Measurements from ENCODE around the gene C1QTNF9B.
"Not testable (repeated sequence)": the region's sequence is repeated elsewhere in the genome, so short reads cannot be mapped to it uniquely, and the experiment has no call there.

The C1QTNF9B gene

DNA sequence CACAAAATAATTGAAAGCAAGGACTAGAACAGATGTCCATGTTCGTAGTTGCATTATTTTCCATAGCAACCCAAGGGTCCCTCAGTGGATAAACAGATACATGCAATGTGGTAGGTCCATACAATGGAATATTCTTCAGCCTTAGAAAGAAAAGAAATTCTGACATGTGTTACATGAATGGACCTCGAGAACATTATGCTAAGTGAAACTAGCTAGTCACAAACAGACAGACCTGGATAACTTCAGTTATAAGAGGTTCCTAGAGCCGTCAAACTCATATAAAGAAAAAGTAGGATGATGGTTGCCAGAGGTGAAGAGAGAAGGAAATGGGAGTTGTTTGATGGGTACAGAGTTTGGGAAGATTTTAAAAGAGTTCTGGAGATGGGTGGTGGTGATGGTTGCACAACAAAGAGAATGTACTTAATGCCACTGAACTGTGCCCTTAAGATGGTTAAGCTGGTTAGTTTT, at the start of gene C1QTNF9B:
Gene C1QTNF9B, minus strand, starts transcription at position 51 of the 468 bp plus-strand sequence.
- peaks cover 20 to 24% of the 10 kb centered on the region in 2 donors for H3K27me3 Mint-ChIP-seq
- not testable (repeated sequence) for H3K9me3 Mint-ChIP-seq; H3K36me3 Mint-ChIP-seq; H3K27ac Mint-ChIP-seq; DNase-seq; H3K4me3 Mint-ChIP-seq; H3K4me1 Mint-ChIP-seq; ATAC-seq (replicated peaks)

DNA sequence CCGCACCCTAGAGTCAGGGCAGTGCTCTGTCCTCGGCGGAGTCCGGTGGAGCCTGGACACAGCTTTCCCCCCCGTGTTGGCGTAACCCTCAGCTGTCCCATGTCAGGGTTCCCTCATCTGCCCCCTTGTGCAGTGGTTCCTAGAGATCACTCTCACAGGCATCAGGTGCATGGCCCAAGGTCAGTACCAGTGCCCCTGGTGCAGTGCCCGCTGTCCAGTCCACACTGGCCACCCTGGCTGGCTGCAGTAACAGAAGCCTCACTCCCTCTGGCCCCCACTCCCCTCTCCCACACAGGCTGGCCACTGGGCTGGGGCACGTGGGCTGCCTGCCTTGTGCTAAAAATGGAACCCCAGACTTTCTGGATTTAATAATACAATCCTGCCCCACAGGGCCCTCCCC, 49.6 kb upstream of the C1QTNF9B start:
- ATAC-seq (replicated peaks): no peak
- Mint-ChIP-seq H3K27me3 (peaks cover 25 to 39% of the 10 kb centered on the region in 2 donors), H3K9me3 (no peaks in the 10 kb centered on the region), H3K36me3 (no peaks in the 10 kb centered on the region), H3K27ac (no peak overlapping the region), H3K4me1 (no peaks in the 10 kb centered on the region), H3K4me3 (no peak overlapping the region)
- no peak for DNase-seq

DNA sequence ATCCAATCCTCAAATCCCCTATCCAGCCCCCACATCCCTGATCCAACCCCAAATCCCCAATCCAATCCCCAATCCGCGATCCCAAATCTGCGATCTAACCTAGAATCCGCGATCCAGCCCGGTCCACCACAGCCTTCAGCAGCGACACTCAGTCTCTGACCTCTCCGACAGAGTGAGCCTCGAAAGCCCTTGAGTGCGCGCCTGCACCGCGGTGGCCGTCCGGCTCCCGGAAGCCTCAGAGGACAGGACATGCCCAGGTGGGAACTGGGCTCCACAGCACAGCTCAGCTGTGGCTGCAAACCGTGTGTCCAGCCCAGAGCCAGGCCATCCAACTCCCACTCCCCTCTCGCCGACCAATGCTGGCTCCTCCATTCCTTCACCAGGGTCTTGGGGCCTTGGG, 48.8 kb upstream of the C1QTNF9B start:
- H3K4me3 Mint-ChIP-seq: no peak overlapping the region
- ATAC-seq (replicated peaks) (no peak), DNase-seq (no peak)
- peaks cover 22 to 36% of the 10 kb centered on the region in 2 donors for H3K27me3 Mint-ChIP-seq
- H3K9me3 Mint-ChIP-seq: no peaks in the 10 kb centered on the region
- no peak overlapping the region for H3K27ac Mint-ChIP-seq
- no peaks in the 10 kb centered on the region for H3K36me3 Mint-ChIP-seq
- no peaks in the 10 kb centered on the region for H3K4me1 Mint-ChIP-seq

DNA sequence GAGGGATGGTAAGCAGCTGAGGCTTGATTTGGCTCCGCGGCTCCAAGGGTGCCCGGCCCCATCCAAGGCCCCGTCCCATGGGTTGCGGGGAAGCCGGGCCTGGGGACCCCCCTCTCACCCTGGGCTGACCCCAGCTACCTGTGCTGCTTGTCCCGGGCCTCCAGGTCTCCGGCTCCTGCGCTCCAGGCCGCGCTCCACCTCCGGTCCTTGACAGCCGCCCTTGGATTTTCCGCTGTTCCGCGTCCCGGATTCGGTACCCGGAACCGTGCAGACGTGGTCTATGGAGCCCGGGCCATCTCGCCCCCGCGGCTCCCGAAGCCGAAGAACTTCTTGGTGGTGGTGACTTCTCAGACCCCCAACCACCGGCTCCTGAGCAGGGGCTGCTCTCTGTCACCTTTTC, 48.3 kb upstream of the C1QTNF9B start:
- no peak for ATAC-seq (replicated peaks)
- Mint-ChIP-seq H3K27me3 (peaks cover 22 to 36% of the 10 kb centered on the region in 2 donors), H3K4me1 (no peaks in the 10 kb centered on the region), H3K27ac (no peak overlapping the region), H3K36me3 (no peaks in the 10 kb centered on the region), H3K9me3 (no peaks in the 10 kb centered on the region), H3K4me3 (no peak overlapping the region)
- no peak for DNase-seq

DNA sequence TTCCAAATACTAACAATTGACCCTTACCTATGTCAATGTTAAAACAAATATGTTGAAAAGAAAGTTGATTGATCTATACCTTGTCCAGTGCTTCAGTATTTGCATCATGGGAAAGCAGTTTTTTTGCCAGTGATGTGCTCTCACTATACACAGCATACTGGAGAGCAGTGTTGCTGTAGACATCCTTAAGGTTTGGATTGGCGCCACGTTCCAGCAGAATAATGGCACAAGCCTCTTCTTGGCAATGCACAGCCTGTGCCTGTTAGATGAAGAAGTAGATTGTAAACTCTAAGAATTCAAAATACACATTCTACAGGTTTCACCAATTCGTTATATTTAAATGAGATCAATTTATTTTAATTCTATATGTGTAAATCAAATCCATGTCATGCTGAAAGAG, 43.9 kb upstream of the C1QTNF9B start:
- DNase-seq: no peak
- H3K27ac Mint-ChIP-seq: no peak overlapping the region
- H3K4me1 Mint-ChIP-seq: no peaks in the 10 kb centered on the region

DNA sequence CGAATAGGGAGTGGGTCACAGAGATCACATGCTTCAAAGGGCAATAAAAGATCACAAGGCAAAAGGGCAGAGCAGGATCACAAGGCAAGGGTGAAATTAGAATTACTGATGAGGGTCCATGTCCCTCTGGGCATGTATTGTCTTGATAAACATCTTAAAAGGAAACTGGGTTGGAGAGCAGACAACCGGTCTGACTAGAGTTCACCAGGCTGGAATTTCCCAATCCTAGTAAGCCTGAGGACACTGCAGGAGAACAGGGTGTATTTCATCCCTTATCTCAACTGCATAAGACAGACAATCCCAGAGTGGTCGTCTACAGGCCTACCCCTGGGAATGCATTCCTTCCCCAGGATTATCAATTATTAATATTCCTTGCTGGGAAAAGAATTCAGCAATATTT, 42.4 kb upstream of the C1QTNF9B start:
- not testable (repeated sequence) for H3K4me1 Mint-ChIP-seq; H3K27ac Mint-ChIP-seq; H3K36me3 Mint-ChIP-seq; ATAC-seq (replicated peaks); DNase-seq; H3K4me3 Mint-ChIP-seq
- Mint-ChIP-seq H3K27me3 (peaks cover 34 to 36% of the 10 kb centered on the region in 2 donors), H3K9me3 (peaks cover 13% of the 10 kb centered on the region in 2 donors)

More for the DNA sequence above, 43.9 kb upstream of the C1QTNF9B start:
- peaks cover 5 to 6% of the 10 kb centered on the region in 2 donors for H3K36me3 Mint-ChIP-seq
- no peak overlapping the region for H3K4me3 Mint-ChIP-seq
- peaks cover 36 to 40% of the 10 kb centered on the region in 2 donors for H3K27me3 Mint-ChIP-seq
- no peak for ATAC-seq (replicated peaks)
- H3K9me3 Mint-ChIP-seq: peaks cover 13% of the 10 kb centered on the region in 2 donors

DNA sequence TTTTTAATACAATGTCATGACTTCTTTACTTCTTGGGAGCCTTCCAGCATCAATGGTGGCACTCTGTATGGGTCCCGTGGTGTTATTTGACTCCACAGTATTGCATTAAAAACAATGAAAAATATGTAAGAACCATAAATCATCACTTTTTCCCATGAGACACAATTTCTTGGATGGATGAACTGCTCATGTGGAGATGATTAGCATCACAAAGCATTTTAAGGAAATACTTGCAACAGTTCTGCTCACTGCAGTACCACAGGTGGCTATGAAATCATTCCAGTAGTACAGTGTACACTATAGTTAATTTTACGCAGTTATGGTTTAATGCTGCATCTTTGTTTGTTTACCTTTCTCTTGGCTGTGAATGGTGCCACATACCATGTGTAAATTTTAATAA, 37.2 kb upstream of the C1QTNF9B start:
- Mint-ChIP-seq H3K4me1 (no peaks in the 10 kb centered on the region), H3K9me3 (peaks cover 12 to 13% of the 10 kb centered on the region in 2 donors), H3K4me3 (no peak overlapping the region), H3K27me3 (peaks cover 38 to 40% of the 10 kb centered on the region in 2 donors), H3K36me3 (peaks cover 5 to 6% of the 10 kb centered on the region in 2 donors), H3K27ac (no peak overlapping the region)
- no peak for DNase-seq
- ATAC-seq (replicated peaks): no peak

DNA sequence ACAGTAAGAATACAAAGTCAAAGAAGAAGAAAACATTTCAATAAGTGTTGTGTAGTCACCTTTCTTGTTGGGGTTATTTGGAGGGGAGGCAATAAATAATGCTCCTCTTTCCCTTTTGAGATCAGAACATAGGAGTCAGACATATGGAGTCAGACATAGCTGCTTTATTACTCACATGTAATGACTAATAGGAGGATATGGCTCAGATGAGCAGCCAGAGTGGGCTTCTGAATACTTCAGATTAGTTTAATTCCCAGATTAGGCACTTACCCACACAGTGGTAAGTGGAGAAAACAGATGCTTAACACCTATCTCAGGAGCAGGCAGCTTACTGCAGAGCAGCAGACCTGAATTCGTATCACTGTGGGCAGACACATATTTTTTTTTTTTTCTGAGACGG, 31.7 kb upstream of the C1QTNF9B start:
- no peaks in the 10 kb centered on the region for H3K9me3 Mint-ChIP-seq
- no peak for ATAC-seq (replicated peaks)
- no peak overlapping the region for H3K4me3 Mint-ChIP-seq
- DNase-seq: no peak
- peaks cover 12 to 20% of the 10 kb centered on the region in 2 donors for H3K27me3 Mint-ChIP-seq
- H3K4me1 Mint-ChIP-seq: no peaks in the 10 kb centered on the region
- no peak overlapping the region for H3K27ac Mint-ChIP-seq
- H3K36me3 Mint-ChIP-seq: no peaks in the 10 kb centered on the region

DNA sequence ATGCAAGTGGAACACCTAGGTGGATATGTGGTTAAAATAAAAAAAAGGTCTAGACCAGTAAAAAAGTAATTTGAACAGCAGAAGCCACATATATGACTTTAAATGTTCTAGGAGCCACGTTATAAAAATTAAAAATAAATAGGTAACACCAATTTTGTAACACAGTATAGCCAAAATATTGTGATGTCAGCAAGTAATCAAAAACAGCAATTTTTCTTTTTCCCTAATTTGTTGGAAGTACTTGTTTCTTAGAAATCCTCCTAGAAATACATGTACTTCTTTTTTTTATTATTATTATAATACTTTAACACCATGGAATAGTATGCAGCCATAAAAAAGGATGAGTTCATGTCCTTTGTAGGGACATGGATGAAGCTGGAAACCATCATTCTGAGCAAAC, 25.7 kb upstream of the C1QTNF9B start:
- Mint-ChIP-seq H3K27me3 (peaks cover 15 to 22% of the 10 kb centered on the region in 2 donors), H3K36me3 (no peaks in the 10 kb centered on the region)
- no peak for ATAC-seq (replicated peaks)

DNA sequence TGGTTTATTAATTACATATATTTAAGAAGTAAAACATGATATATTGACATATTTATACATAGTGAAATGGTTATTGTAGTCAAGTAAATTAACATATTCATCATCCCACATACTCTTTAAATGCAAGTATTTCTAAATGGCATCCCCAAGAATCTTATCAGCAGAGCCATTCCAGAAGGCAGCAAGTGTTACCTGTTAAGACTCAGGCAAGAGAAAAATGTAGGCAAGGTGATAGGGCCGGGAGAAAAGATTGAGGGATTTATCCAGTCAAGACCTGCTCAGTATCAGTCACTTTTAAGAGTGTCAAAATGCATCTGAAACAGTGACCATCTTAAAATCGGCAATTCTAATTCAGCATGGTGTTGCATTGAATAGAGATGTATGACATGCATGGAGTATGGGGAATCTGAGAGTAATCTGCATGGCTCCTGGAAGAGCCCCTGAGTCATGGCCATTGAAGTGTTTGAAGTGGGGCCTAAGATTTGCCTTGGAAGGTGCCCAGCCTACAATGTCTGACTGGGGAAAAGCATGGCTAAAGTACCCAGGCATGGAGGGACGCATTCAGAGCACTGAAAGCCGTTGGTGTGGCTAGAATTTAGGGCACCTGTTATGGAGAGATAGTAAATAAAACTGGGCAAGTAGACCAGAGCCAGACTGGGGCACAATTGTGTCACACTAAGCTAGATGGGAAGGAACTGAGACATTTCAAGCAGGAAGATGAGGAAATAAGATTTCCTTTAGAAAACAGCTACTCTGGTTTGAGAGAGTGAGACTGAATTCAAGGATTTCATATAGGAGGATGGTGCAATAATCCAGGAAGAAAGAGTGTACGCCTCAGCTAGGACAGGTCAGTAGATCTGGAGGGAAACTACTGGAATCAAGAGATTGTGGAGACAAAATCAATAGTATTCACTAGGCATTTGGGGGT, 25.0 kb upstream of the C1QTNF9B start:
- DNase-seq (no peak), ATAC-seq (replicated peaks) (no peak)
- Mint-ChIP-seq H3K27me3 (peaks cover 22 to 29% of the 10 kb centered on the region in 2 donors), H3K9me3 (peaks cover 4 to 6% of the 10 kb centered on the region in 2 donors), H3K4me1 (no peaks in the 10 kb centered on the region), H3K27ac (no peak overlapping the region), H3K4me3 (no peak overlapping the region), H3K36me3 (no peaks in the 10 kb centered on the region)

More for the DNA sequence above, 25.7 kb upstream of the C1QTNF9B start:
- Mint-ChIP-seq H3K27ac (no peak overlapping the region), H3K9me3 (peaks cover 4 to 6% of the 10 kb centered on the region in 2 donors), H3K4me1 (no peaks in the 10 kb centered on the region), H3K4me3 (no peak overlapping the region)
- DNase-seq: no peak

DNA sequence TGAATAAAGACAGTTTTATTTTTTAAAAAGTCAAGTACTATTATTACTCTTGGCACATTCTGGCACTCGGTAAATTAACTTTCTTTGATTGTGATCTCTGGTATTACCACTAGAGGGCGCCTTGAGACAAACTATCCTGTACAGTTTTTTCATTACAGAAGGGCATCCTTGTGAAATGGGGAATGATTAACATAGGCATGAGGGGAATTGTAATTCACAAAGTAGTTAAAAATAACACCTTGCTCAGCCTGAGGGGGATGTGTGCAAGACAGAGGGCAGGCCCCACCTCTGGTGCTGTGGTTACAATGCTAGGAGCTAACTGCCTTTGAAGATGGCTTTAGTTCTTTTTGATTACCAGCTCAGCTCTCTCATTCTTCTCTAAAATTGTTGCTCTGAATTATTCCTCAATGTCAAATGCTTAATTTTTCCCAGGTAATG, 24.2 kb upstream of the C1QTNF9B start:
- H3K27ac Mint-ChIP-seq: no peak overlapping the region
- H3K9me3 Mint-ChIP-seq: peaks cover 4 to 6% of the 10 kb centered on the region in 2 donors
- ATAC-seq (replicated peaks) (peak in 1 of 2 donors; percentile 41), DNase-seq (no peak)
- no peaks in the 10 kb centered on the region for H3K36me3 Mint-ChIP-seq
- peaks cover 26 to 36% of the 10 kb centered on the region in 2 donors for H3K27me3 Mint-ChIP-seq
- H3K4me3 Mint-ChIP-seq: no peak overlapping the region
- H3K4me1 Mint-ChIP-seq: no peaks in the 10 kb centered on the region

DNA sequence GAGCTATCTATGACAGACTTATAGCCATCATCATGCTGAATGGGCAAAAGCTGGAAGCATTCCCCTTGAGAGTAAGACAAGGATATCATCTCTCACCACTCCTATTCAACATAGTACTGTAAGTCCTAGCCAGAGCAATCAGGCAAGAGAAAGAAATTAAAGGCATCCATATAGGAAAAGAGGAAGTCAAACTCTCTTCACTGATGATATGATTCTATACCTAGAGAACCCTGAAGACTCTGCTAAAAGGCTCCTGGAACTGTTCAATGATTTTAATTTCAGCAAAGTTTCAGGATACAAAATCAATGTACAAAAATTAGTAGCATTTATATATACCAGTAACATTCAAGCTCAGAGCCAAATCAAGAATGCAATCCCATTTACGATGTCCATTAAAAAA, 21.7 kb upstream of the C1QTNF9B start:
- Mint-ChIP-seq H3K27me3 (peaks cover 26 to 49% of the 10 kb centered on the region in 2 donors), H3K4me1 (no peaks in the 10 kb centered on the region), H3K36me3 (no peaks in the 10 kb centered on the region), H3K9me3 (peaks cover 4 to 6% of the 10 kb centered on the region in 2 donors), H3K27ac (no peak overlapping the region), H3K4me3 (no peak overlapping the region)
- ATAC-seq (replicated peaks) (no peak), DNase-seq (no peak)

DNA sequence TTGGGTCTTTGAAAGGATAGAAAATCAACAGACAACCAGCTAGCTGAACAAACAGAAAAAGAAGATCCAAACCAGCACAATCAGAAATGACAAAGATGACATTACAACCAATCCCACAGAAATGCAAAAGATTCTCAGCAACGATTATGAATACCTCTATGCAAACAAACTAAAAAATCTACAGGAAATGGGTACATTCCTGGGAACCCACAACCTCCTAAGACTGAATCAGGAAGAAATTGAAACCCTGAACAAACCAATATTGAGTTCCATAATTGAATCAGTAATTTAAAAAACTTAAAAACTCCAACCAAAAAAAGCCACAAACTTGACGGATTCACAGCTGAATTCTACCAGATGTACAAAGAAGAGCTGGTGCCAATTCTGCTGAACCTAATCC, 20.9 kb upstream of the C1QTNF9B start:
- no peaks in the 10 kb centered on the region for H3K36me3 Mint-ChIP-seq
- peaks cover 26 to 49% of the 10 kb centered on the region in 2 donors for H3K27me3 Mint-ChIP-seq
- DNase-seq: no peak
- ATAC-seq (replicated peaks): no peak
- H3K4me3 Mint-ChIP-seq: no peak overlapping the region
- no peak overlapping the region for H3K27ac Mint-ChIP-seq
- H3K9me3 Mint-ChIP-seq: peaks cover 4 to 6% of the 10 kb centered on the region in 2 donors
- H3K4me1 Mint-ChIP-seq: no peaks in the 10 kb centered on the region

DNA sequence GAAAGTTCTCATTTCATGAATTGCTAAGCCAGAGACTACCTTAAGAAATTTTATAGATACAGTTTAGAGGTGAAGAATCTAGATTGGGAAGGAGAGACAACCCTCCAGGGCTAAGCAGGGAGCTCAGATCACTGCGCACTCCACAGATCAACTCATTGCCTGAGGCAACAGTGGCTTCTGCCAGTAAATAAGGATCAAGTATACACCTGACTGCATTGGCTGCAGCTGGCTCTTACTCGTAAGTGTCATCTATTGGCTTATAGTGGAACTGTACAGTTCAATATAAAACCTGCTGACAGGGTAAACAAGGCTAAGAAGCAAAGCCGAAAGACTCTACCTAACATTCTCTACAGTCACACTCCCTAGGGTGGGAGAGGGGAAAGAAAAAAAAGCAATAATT, 18.0 kb upstream of the C1QTNF9B start:
- Mint-ChIP-seq H3K4me3 (no peak overlapping the region), H3K4me1 (peaks cover 0 to 9% of the 10 kb centered on the region in 2 donors), H3K27me3 (peaks cover 25 to 50% of the 10 kb centered on the region in 2 donors), H3K27ac (no peak overlapping the region), H3K9me3 (no peaks in the 10 kb centered on the region), H3K36me3 (no peaks in the 10 kb centered on the region)
- DNase-seq (no peak), ATAC-seq (replicated peaks) (no peak)

DNA sequence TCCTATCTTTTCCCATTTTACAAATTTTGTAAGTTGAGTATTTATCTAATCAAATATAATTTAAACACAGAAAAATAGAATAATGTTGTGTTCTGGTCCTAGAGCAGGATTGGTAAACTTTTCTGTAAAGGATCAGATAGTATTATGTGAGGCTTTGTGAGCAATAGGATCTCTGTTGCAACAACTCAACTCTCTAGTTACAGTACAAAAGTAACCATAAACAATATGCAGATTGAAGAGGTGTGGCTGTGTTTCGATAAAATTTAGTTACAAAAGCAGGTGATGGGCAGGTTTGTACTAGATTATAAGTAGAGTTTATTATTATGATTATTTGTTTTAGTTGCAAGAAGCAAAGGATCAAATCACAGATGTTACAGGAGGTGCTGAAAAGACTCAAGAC, 15.2 kb upstream of the C1QTNF9B start:
- Mint-ChIP-seq H3K36me3 (no peaks in the 10 kb centered on the region), H3K27ac (no peak overlapping the region), H3K4me3 (no peak overlapping the region), H3K9me3 (no peaks in the 10 kb centered on the region), H3K4me1 (peaks cover 0 to 9% of the 10 kb centered on the region in 2 donors), H3K27me3 (peaks cover 15 to 36% of the 10 kb centered on the region in 2 donors)
- DNase-seq (no peak), ATAC-seq (replicated peaks) (no peak)

Measured in stimulated activated naive B cell treated with anti-CD40 and anti-IgM and Interleukin-4, amounts not matched to agents 10 μg/mL and 1 μg/mL and 100 μg/mL, for 72 hours (primary cell).